GM12878 (cell line): ENCODE results near the gene MYLK3. TPM values are rescaled to one million over a fixed set of nuclear protein-coding genes. Genes with fewer than 3 reads are reported as not detected.

Source experiments
- BHLHE40 ChIP-seq, 2 experiments: fragments of 450-650 bp in 1 of 2; IDR thresholded peaks; 2 replicates each; pipeline ENCODE4 v1.6.1; 2011 to 2017; ENCODE audit warnings: low read depth in 2 of 2, borderline replicate concordance in 1 of 2, improper control_type of control experiment in 1 of 2, low read length in 1 of 2, mild to moderate bottlenecking in 1 of 2
- BRCA1 ChIP-seq: IDR thresholded peaks from 2 replicates; pipeline ENCODE4 v1.6.1; 2011; ENCODE audit warnings: low read depth, low read length, improper control_type of control experiment
- CEBPB ChIP-seq, 2 experiments: fragments of 150-350 bp in 1 of 2; IDR thresholded peaks; 2 replicates each; pipeline ENCODE4 v1.6.1; 2012 to 2014; ENCODE audit warnings: low read depth in 2 of 2, low read length in 2 of 2, borderline replicate concordance in 1 of 2, inconsistent platforms in 1 of 2
- CHD4 ChIP-seq: fragments of 200-600 bp; sonication (generic); IDR thresholded peaks from 2 replicates; pipeline ENCODE4 v1.6.1; 2016; ENCODE audit warnings: mild to moderate bottlenecking
- EED ChIP-seq: sonication (generic); IDR thresholded peaks from 2 replicates; pipeline ENCODE4 v1.6.1; 2016; ENCODE audit warnings: antibody characterized with exemption, low read depth
- GATAD2B ChIP-seq: fragments of 450-650 bp; conservative IDR thresholded peaks from 2 replicates; pipeline ENCODE4 v1.6.1; 2017; ENCODE audit warnings: low read depth, mild to moderate bottlenecking, moderate library complexity
- IRF4 ChIP-seq: IDR thresholded peaks from 2 replicates; pipeline ENCODE4 v1.6.1; 2011; ENCODE audit warnings: low read depth, low read length
- KAT2A ChIP-seq: conservative IDR thresholded peaks from 2 replicates; pipeline ENCODE4 v1.6.1; 2011; ENCODE audit warnings: low read depth, low read length; ENCODE audit not compliant: control insufficient read depth
- MTA2 ChIP-seq: fragments of 450-650 bp; IDR thresholded peaks from 2 replicates; pipeline ENCODE4 v1.6.1; 2016; ENCODE audit warnings: low read depth, mild to moderate bottlenecking, moderate library complexity
- MXI1 ChIP-seq: fragments of 150-350 bp; IDR thresholded peaks from 2 replicates; pipeline ENCODE4 v1.6.1; 2011; ENCODE audit warnings: low read depth, mild to moderate bottlenecking, inconsistent platforms, low read length, improper control_type of control experiment
- NFYA ChIP-seq: IDR thresholded peaks from 2 replicates; pipeline ENCODE4 v1.6.1; 2011; ENCODE audit warnings: low read depth, mild to moderate bottlenecking, low read length, improper control_type of control experiment, borderline replicate concordance
- NR2F1 ChIP-seq: fragments of 450-650 bp; conservative IDR thresholded peaks from 2 replicates; pipeline ENCODE4 v1.6.1; 2017; ENCODE audit warnings: mild to moderate bottlenecking
- PAX8 ChIP-seq: fragments of 450-650 bp; IDR thresholded peaks from 2 replicates; pipeline ENCODE4 v1.6.1; 2017; ENCODE audit warnings: mild to moderate bottlenecking, moderate library complexity
- PML ChIP-seq: IDR thresholded peaks from 2 replicates; pipeline ENCODE4 v1.6.1; 2012; ENCODE audit warnings: low read length, inconsistent platforms
- POLR2AphosphoS5 ChIP-seq: IDR thresholded peaks from 2 replicates; pipeline ENCODE4 v1.6.1; 2011; ENCODE audit warnings: mild to moderate bottlenecking, low read length, inconsistent platforms
- POU2F2 ChIP-seq: IDR thresholded peaks from 3 replicates; pipeline ENCODE4 v1.6.1; 2011; ENCODE audit warnings: low read depth, mild to moderate bottlenecking, low read length, borderline replicate concordance
- SIN3A ChIP-seq: IDR thresholded peaks from 2 replicates; pipeline ENCODE4 v1.6.1; 2012; ENCODE audit warnings: low read depth, low read length, improper control_type of control experiment
- SUPT20H ChIP-seq: IDR thresholded peaks from 2 replicates; pipeline ENCODE4 v1.6.1; 2011; ENCODE audit warnings: low read depth, mild to moderate bottlenecking, low read length, moderate library complexity, borderline replicate concordance; ENCODE audit not compliant: control insufficient read depth
- TAF1 ChIP-seq: IDR thresholded peaks from 2 replicates; pipeline ENCODE4 v1.6.1; 2011; ENCODE audit warnings: mild to moderate bottlenecking, low read depth, low read length, borderline replicate concordance
- TARDBP ChIP-seq: IDR thresholded peaks from 2 replicates; pipeline ENCODE4 v1.6.1; 2016; ENCODE audit warnings: borderline replicate concordance
- polyA plus RNA-seq, 11 experiments: library from polyadenylated mRNA; depleted of rRNA in 4 of 11; unstranded in 6 of 11; stranded (reverse) in 5 of 11; fragments of >200 nt; fragmentation: Nextera tagmentation in 4 of 11; fragmentation: Illumina TruSeq in 1 of 11; extraction: Ambion mirVana in 4 of 11; extraction: Trizol in 1 of 11; gene quantifications; 1 replicate in 1 of 11; 2 replicates in 10 of 11; pipeline versions ENCODE4 v1.2.1 to v1.2.3, GENCODE V29; 2011 to 2016; ENCODE audit warnings: inconsistent platforms in 2 of 11, missing spikeins in 2 of 11, low read depth in 1 of 11
- total RNA-seq, 4 experiments: library from RNA; depleted of rRNA in 3 of 4; stranded (reverse); fragments of >200 nt in 3 of 4; fragmentation: Illumina TruSeq in 1 of 4; extraction: Trizol in 1 of 4; gene quantifications; 2 replicates each; pipeline versions ENCODE4 v1.2.1 to v1.2.3, GENCODE V29; 2013 to 2021
- TF ChIP-seq, protein P1 (sequence below): fragments of 450-650 bp; IDR thresholded peaks from 2 replicates; pipeline ENCODE4 v1.6.1; 2017; ENCODE audit warnings: mild to moderate bottlenecking, moderate library complexity
- TF ChIP-seq, protein P2 (sequence below): IDR thresholded peaks from 2 replicates; pipeline ENCODE4 v1.6.1; 2012; ENCODE audit warnings: low read depth, low read length, improper control_type of control experiment
- TF ChIP-seq, protein P3 (sequence below): fragments of 450-650 bp; IDR thresholded peaks from 2 replicates; pipeline ENCODE4 v1.6.1; 2017; ENCODE audit warnings: mild to moderate bottlenecking, moderate library complexity

Gene MYLK3
- total and polyA plus RNA-seq, 10 of the 15 experiments (the other 5 are each of a cell fraction or from before 2014, with no cell fraction given), result 0.02 to 0.46 (median 0.17) TPM

DNA sequence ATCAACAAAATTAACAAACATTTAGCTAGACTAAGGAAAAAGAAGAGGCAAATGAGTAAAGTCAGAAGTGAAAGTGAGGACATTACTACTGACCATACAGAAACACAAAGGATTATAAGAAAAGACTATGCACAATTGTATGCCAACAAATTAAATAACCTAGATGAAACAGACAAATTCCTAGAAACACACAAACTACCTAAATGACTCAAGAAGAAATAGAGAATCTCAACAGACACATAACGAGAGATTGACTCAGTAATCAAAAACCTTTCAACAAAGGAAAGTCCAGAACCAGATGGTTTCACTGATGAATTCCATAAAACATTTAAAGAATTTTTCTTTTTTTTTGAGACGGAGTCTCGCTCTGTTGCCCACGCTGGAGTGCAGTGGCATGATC is 35.7 kb upstream of the MYLK3 start (continued):
- TF ChIP-seq, protein P1, sequence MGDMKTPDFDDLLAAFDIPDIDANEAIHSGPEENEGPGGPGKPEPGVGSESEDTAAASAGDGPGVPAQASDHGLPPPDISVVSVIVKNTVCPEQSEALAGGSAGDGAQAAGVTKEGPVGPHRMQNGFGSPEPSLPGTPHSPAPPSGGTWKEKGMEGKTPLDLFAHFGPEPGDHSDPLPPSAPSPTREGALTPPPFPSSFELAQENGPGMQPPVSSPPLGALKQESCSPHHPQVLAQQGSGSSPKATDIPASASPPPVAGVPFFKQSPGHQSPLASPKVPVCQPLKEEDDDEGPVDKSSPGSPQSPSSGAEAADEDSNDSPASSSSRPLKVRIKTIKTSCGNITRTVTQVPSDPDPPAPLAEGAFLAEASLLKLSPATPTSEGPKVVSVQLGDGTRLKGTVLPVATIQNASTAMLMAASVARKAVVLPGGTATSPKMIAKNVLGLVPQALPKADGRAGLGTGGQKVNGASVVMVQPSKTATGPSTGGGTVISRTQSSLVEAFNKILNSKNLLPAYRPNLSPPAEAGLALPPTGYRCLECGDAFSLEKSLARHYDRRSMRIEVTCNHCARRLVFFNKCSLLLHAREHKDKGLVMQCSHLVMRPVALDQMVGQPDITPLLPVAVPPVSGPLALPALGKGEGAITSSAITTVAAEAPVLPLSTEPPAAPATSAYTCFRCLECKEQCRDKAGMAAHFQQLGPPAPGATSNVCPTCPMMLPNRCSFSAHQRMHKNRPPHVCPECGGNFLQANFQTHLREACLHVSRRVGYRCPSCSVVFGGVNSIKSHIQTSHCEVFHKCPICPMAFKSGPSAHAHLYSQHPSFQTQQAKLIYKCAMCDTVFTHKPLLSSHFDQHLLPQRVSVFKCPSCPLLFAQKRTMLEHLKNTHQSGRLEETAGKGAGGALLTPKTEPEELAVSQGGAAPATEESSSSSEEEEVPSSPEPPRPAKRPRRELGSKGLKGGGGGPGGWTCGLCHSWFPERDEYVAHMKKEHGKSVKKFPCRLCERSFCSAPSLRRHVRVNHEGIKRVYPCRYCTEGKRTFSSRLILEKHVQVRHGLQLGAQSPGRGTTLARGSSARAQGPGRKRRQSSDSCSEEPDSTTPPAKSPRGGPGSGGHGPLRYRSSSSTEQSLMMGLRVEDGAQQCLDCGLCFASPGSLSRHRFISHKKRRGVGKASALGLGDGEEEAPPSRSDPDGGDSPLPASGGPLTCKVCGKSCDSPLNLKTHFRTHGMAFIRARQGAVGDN, result no peak
- no peak for TF ChIP-seq NFYA
- no peak for TF ChIP-seq POLR2AphosphoS5
- peak; percentile 60; the same call in 1 of the 2 replicates for TF ChIP-seq EED
- peak; percentile 59; the same call in 1 of the 2 replicates for TF ChIP-seq IRF4
- no peak for TF ChIP-seq MTA2
- TF ChIP-seq CEBPB (IDR thresholded peaks at IDR 0.05; ENCODE audit: borderline replicate concordance in 1 of 2, low read depth in 2 of 2, low read length in 2 of 2), result no peak
- no peak for TF ChIP-seq CHD4
- TF ChIP-seq SUPT20H, result no peak
- no peak for TF ChIP-seq TARDBP
- TF ChIP-seq BHLHE40 (IDR thresholded peaks at IDR 0.05; ENCODE audit: borderline replicate concordance in 1 of 2, low read depth in 2 of 2, low read length in 1 of 2), result no peak
- TF ChIP-seq PML, result 0 out of 2 replicates have a peak, but pooled peaks have one; percentile 36
- no peak for TF ChIP-seq NR2F1
- no peak for TF ChIP-seq MXI1
- TF ChIP-seq, protein P2, sequence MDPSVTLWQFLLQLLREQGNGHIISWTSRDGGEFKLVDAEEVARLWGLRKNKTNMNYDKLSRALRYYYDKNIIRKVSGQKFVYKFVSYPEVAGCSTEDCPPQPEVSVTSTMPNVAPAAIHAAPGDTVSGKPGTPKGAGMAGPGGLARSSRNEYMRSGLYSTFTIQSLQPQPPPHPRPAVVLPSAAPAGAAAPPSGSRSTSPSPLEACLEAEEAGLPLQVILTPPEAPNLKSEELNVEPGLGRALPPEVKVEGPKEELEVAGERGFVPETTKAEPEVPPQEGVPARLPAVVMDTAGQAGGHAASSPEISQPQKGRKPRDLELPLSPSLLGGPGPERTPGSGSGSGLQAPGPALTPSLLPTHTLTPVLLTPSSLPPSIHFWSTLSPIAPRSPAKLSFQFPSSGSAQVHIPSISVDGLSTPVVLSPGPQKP, result no peak
- TF ChIP-seq TAF1, result no peak
- TF ChIP-seq PAX8, result no peak
- TF ChIP-seq BRCA1, result no peak
- TF ChIP-seq POU2F2, result no peak
- TF ChIP-seq KAT2A, result no peak
- TF ChIP-seq, protein P3, sequence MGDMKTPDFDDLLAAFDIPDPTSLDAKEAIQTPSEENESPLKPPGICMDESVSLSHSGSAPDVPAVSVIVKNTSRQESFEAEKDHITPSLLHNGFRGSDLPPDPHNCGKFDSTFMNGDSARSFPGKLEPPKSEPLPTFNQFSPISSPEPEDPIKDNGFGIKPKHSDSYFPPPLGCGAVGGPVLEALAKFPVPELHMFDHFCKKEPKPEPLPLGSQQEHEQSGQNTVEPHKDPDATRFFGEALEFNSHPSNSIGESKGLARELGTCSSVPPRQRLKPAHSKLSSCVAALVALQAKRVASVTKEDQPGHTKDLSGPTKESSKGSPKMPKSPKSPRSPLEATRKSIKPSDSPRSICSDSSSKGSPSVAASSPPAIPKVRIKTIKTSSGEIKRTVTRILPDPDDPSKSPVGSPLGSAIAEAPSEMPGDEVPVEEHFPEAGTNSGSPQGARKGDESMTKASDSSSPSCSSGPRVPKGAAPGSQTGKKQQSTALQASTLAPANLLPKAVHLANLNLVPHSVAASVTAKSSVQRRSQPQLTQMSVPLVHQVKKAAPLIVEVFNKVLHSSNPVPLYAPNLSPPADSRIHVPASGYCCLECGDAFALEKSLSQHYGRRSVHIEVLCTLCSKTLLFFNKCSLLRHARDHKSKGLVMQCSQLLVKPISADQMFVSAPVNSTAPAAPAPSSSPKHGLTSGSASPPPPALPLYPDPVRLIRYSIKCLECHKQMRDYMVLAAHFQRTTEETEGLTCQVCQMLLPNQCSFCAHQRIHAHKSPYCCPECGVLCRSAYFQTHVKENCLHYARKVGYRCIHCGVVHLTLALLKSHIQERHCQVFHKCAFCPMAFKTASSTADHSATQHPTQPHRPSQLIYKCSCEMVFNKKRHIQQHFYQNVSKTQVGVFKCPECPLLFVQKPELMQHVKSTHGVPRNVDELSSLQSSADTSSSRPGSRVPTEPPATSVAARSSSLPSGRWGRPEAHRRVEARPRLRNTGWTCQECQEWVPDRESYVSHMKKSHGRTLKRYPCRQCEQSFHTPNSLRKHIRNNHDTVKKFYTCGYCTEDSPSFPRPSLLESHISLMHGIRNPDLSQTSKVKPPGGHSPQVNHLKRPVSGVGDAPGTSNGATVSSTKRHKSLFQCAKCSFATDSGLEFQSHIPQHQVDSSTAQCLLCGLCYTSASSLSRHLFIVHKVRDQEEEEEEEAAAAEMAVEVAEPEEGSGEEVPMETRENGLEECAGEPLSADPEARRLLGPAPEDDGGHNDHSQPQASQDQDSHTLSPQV, result no peak
- no peak for TF ChIP-seq GATAD2B
- TF ChIP-seq SIN3A, result no peak
